OCI-LY3 (cell line): Measurements from ENCODE around the gene TAGLN2.

ENCODE experiments used
- CTCF ChIP-seq: fragments of 200-600, 300-600 bp; sonication (generic); IDR thresholded peaks from 2 replicates; pipeline ENCODE4 v1.5.1; 2014; ENCODE audit warnings: antibody characterized with exemption, low read length, low read depth
- EZH2phosphoT487 ChIP-seq: fragments of 200-600 bp; shearing (Covaris generic); IDR thresholded peaks from 2 replicates; pipeline ENCODE4 v1.6.1; 2018; ENCODE audit warnings: antibody characterized with exemption, mixed run types, low read depth

DNA sequence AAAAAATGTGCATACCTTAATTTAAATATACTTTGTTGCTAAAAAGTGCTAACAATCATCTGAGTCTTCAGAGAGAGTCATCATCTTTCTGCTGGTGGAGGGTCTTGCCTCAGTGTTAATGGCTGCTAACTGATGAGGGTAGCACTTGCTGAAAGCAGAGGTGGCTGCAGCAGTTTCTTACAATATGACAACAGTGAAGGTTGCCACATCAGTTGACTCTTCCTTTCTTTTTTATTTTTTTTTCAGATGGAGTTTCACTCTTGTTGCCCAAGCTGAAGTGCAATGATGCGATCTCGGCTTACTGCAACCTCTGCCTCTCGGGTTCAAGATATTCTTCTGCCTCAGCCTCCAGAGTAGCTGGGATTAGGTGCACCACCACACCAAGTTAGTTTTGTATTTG is 22.8 kb downstream of the TAGLN2 start:
- no peak for TF ChIP-seq CTCF
- no peak for TF ChIP-seq EZH2phosphoT487
